ENCODE data around the gene ZCCHC17. TPM values are rescaled to one million over a fixed set of nuclear protein-coding genes. Genes with fewer than 3 reads are reported as not detected.

The ZCCHC17 gene, protein sequence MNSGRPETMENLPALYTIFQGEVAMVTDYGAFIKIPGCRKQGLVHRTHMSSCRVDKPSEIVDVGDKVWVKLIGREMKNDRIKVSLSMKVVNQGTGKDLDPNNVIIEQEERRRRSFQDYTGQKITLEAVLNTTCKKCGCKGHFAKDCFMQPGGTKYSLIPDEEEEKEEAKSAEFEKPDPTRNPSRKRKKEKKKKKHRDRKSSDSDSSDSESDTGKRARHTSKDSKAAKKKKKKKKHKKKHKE
- 25.8 and 26.8 TPM in 2 replicates for total RNA-seq (2021)
- percentile 72 among the genes with signal in this experiment for Bru-seq, nascent RNA
- BruChase-seq, experiment 1, labeled RNA remaining after a 2-hour chase = percentile 71 among the genes with signal in this experiment
- BruChase-seq, experiment 2, labeled RNA remaining after a 6-hour chase = percentile 64 among the genes with signal in this experiment
- long read RNA-seq, transcript ZCCHC17-202 (8 exons, 1,730 nt) = minor isoform, 7 of 125 reads
- long read RNA-seq, transcript ZCCHC17-201 (8 exons, 1,605 nt) = major isoform, 69 of 125 reads
- long read RNA-seq, partial matches to known transcripts = 32 of 125 reads
- long read RNA-seq, other reads (novel, unspliced or antisense) = 13 of 125 reads

- peaks cover 9% of the 10 kb centered on the region; the same call in 1 of the 2 replicates for H3K4me1 ChIP-seq (replicated peaks; ENCODE audit: insufficient read depth)
- no TSS peak for BruUV-seq (replicated peaks)
- H3F3A ChIP-seq (ENCODE audit: insufficient read depth, low read depth) = no peaks in the 10 kb centered on the region
- no peaks in the 10 kb centered on the region for H4K20me1 ChIP-seq (ENCODE audit: insufficient read depth)
- H3K9me2 ChIP-seq (ENCODE audit: insufficient read depth) = no peaks in the 10 kb centered on the region
- H3K36me3 ChIP-seq (ENCODE audit: low read depth) = 0 out of 2 replicates have a peak, but pooled peaks cover under 1% of the 10 kb centered on the region
- DNase-seq = peak; percentile 92 to 97
- no peak for TF ChIP-seq EZH2 (IDR thresholded peaks at IDR 0.05; ENCODE audit: low read depth)
- TF ChIP-seq CTCF (conservative IDR thresholded peaks at IDR 0.05) = no peak
- ChIA-PET CTCF (interaction anchor here (0.5 to 0.8 kb wide), 3 partner anchors 9 to 1224 kb away, joined by 3 to 8 read pairs (median 6); no protein-coding TSS in a partner anchor), POLR2A (ENCODE audit: unreplicated experiment) (interaction anchor here (0.6 kb wide), 2 partner anchors 141 to 738 kb away, joined by 3 to 7 read pairs; no protein-coding TSS in a partner anchor)
- H3K4me3 ChIP-seq = peak within 1 kb of the TSS; percentile 72
- peak within 1 kb of the TSS; percentile 83 for H2AFZ ChIP-seq
- no peaks in the 10 kb centered on the region for H3K27me3 ChIP-seq (ENCODE audit: insufficient read depth, low read depth)
- peak within 1 kb of the TSS; percentile 92 for H3K4me2 ChIP-seq
- H3K79me2 ChIP-seq (ENCODE audit: low read depth) = peaks cover 66% of the 10 kb centered on the region
- H3K27ac ChIP-seq = 0 out of 2 replicates have a peak within 1 kb of the TSS, but pooled peaks have one; percentile 24
- intact Hi-C loops (cut with micrococcal nuclease; ENCODE audit: unreplicated experiment) = loop anchor here (2.0 to 10.0 kb wide), 2 partner anchors 128 to 252 kb away; no protein-coding TSS in a partner anchor
- no peaks in the 10 kb centered on the region for H3K9me3 ChIP-seq (ENCODE audit: insufficient read depth, low read depth)
Observed at GRCh38 chr1:31296486-31297276, at the start of gene ZCCHC17, which contains the start of gene SNRNP40. TSS of gene ZCCHC17 (plus strand) at chr1:31297032. CDS start at chr1:31310099, 13,067 bp downstream. TSS of gene SNRNP40 (minus strand) at chr1:31296788. CDS start at chr1:31296751, 37 bp downstream.

DNA sequence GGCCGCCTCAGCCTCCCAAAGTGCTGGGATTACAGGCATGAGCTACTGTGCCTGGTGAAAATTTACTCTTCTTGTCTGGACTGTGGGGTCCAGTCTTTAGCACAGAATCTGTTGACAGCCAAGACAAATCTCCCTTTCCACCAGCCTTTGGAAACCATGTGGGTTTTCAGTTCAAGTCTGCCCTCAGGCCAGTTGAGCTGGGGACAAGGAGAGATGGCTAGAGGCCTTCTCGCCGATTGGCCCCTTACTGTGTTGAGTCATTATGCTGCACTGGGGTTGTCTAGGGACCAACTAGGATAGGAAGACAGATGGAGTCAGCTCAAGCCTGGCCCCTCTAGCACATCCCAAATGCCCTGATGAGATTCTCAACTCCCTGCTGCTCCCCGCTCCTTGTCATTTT is 48.6 kb upstream of the ZCCHC17 start:
- Histone ChIP-seq H3K36me3 (ENCODE audit: low read depth) (no peaks in the 10 kb centered on the region), H3F3A (ENCODE audit: insufficient read depth, low read depth) (no peaks in the 10 kb centered on the region), H2AFZ (no peak overlapping the region), H3K4me2 (no peak overlapping the region), H3K27ac (no peak overlapping the region), H3K79me2 (ENCODE audit: low read depth) (no peaks in the 10 kb centered on the region), H3K27me3 (ENCODE audit: insufficient read depth, low read depth) (no peaks in the 10 kb centered on the region), H3K4me3 (no peak overlapping the region), H3K9me2 (ENCODE audit: insufficient read depth) (no peaks in the 10 kb centered on the region), H3K9me3 (ENCODE audit: insufficient read depth, low read depth) (no peaks in the 10 kb centered on the region), H4K20me1 (ENCODE audit: insufficient read depth) (no peaks in the 10 kb centered on the region), H3K4me1 (replicated peaks; ENCODE audit: insufficient read depth) (no peaks in the 10 kb centered on the region)
- ChIA-PET CTCF (no interaction called here), POLR2A (ENCODE audit: unreplicated experiment) (interaction anchor here (0.6 kb wide), 1 partner anchor 63 kb away, joined by 3 read pairs; no protein-coding TSS in a partner anchor)
- TF ChIP-seq EZH2 (IDR thresholded peaks at IDR 0.05; ENCODE audit: low read depth) (no peak), CTCF (conservative IDR thresholded peaks at IDR 0.05) (no peak)
- BruUV-seq (replicated peaks) = no TSS peak
- no peak for DNase-seq
- intact Hi-C loops (cut with micrococcal nuclease; ENCODE audit: unreplicated experiment) = no loop called here

- H2AFZ ChIP-seq = no peak overlapping the region
- H3K4me1 ChIP-seq (replicated peaks; ENCODE audit: insufficient read depth) = no peaks in the 10 kb centered on the region
- no peaks in the 10 kb centered on the region for H3K9me3 ChIP-seq (ENCODE audit: insufficient read depth, low read depth)
- DNase-seq = no peak
- intact Hi-C loops (cut with micrococcal nuclease; ENCODE audit: unreplicated experiment) = no loop called here
- ChIA-PET POLR2A (ENCODE audit: unreplicated experiment) (no interaction called here), CTCF (interaction anchor here (0.6 kb wide), 1 partner anchor 68 kb away, joined by 17 read pairs; no protein-coding TSS in a partner anchor)
- H4K20me1 ChIP-seq (ENCODE audit: insufficient read depth) = no peaks in the 10 kb centered on the region
- H3K4me3 ChIP-seq = no peak overlapping the region
- H3K9me2 ChIP-seq (ENCODE audit: insufficient read depth) = no peaks in the 10 kb centered on the region
- H3K36me3 ChIP-seq (ENCODE audit: low read depth) = no peaks in the 10 kb centered on the region
- no TSS peak for BruUV-seq (replicated peaks)
- TF ChIP-seq EZH2 (IDR thresholded peaks at IDR 0.05; ENCODE audit: low read depth) (no peak), CTCF (conservative IDR thresholded peaks at IDR 0.05) (no peak)
- H3F3A ChIP-seq (ENCODE audit: insufficient read depth, low read depth) = no peaks in the 10 kb centered on the region
- H3K4me2 ChIP-seq = no peak overlapping the region
- no peaks in the 10 kb centered on the region for H3K79me2 ChIP-seq (ENCODE audit: low read depth)
- no peak overlapping the region for H3K27ac ChIP-seq
- no peaks in the 10 kb centered on the region for H3K27me3 ChIP-seq (ENCODE audit: insufficient read depth, low read depth)
Observed at GRCh38 chr1:31249854-31250253, 47.0 kb upstream of the ZCCHC17 start.

Measured in PC-9 (cell line).